Testis (tissue), 2 donors: ENCODE results near the gene HSPA1B.

Experiments used
- CTCF ChIP-seq, 3 experiments: fragments of 450-650 bp in 2 of 3; fragments of 200-600 bp in 1 of 3; sonication (generic) in 1 of 3; IDR thresholded peaks; one replicate each; pipeline ENCODE4 v1.5.1; 2016 to 2019; ENCODE audit warnings: antibody characterized with exemption in 3 of 3, mild to moderate bottlenecking in 2 of 3, moderate library complexity in 1 of 3
- POLR2A ChIP-seq: fragments of 450-650 bp; IDR thresholded peaks from one replicate; pipeline ENCODE4 v1.6.1; 2017; ENCODE audit warnings: antibody characterized with exemption, mild to moderate bottlenecking, moderate library complexity

GRCh38 chr6:31829633-31830283 lies 2.2 kb downstream of the HSPA1B start:
- peak; percentile 2 to 35 (median 13) for TF ChIP-seq CTCF (IDR thresholded peaks at IDR 0.05)
- no peak for TF ChIP-seq POLR2A
